B cell (primary cell): ENCODE measurements around the gene PKIB. TPM values are rescaled to one million over a fixed set of nuclear protein-coding genes. Genes with fewer than 3 reads are reported as not detected.

Source experiments
- ATAC-seq: fragments of 200-7000 bp; cut with Tn5 transposase; one replicate; pipeline ENCODE4 v1.10.0; 2021; ENCODE audit warnings: low read depth, mild to moderate bottlenecking, moderate number of reproducible peaks, moderate library complexity
- CTCF ChIA-PET: fragments of 350-600 bp; sonication (Branson Sonifier 250); formaldehyde crosslinking; loops from one replicate; lab custom pipeline; 2021; ENCODE audit warnings: antibody characterized with exemption, inconsistent platforms; lab: Charles Lee
- POLR2A ChIA-PET: fragments of 350-600 bp; sonication (Branson Sonifier 250); formaldehyde crosslinking; loops from one replicate; lab custom pipeline; 2021; ENCODE audit warnings: antibody characterized with exemption; lab: Charles Lee
- DNase-seq: peaks from one replicate; pipeline ENCODE4 v3.0.0; 2013
- H2AFZ ChIP-seq: 2 replicates; pipeline ENCODE4 v1.6.1; 2012; ENCODE audit warnings: mild to moderate bottlenecking, low read depth, low read length; ENCODE audit not compliant: insufficient read depth, poor library complexity, severe bottlenecking
- H3K27ac ChIP-seq, 2 donors: 1 replicate in 1 of 2; 2 replicates in 1 of 2; pipeline ENCODE4 v1.5.1; 2012 to 2013; ENCODE audit warnings: low read length in 2 of 2, mild to moderate bottlenecking in 2 of 2, moderate library complexity in 1 of 2
- H3K27me3 ChIP-seq, 4 experiments: fragments of 200-600 bp in 1 of 4; sonication (generic) in 1 of 4; replicated peaks in 1 of 4; 1 replicate in 2 of 4; 2 replicates in 2 of 4; pipeline versions ENCODE4 v1.6.1 to v1.7.0; 2013 to 2016; ENCODE audit warnings: low read length in 3 of 4, mild to moderate bottlenecking in 2 of 4, mixed read lengths in 1 of 4, moderate library complexity in 1 of 4; ENCODE audit not compliant: insufficient read depth in 4 of 4, control insufficient read depth in 3 of 4; ENCODE audit errors: control extremely low read depth in 1 of 4
- H3K36me3 ChIP-seq, 2 experiments: replicated peaks in 1 of 2; 1 replicate in 1 of 2; 2 replicates in 1 of 2; pipeline versions ENCODE4 v1.6.1 to v1.7.1; 2013; ENCODE audit warnings: low read length in 1 of 2; ENCODE audit not compliant: insufficient read depth in 2 of 2, control insufficient read depth in 1 of 2; ENCODE audit errors: control extremely low read depth in 1 of 2, extremely low read depth in 1 of 2
- H3K4me1 ChIP-seq, 2 donors: fragments of 200-600 bp in 1 of 2; sonication (generic) in 1 of 2; 1 replicate in 1 of 2; 2 replicates in 1 of 2; pipeline versions ENCODE4 v1.5.1 to v1.6.1; 2013 to 2017; ENCODE audit warnings: low read length in 2 of 2; ENCODE audit not compliant: control insufficient read depth in 2 of 2, insufficient read depth in 2 of 2
- H3K4me2 ChIP-seq: replicated peaks from 2 replicates; pipeline ENCODE3; 2012; ENCODE audit warnings: mild to moderate bottlenecking, low read depth, low read length; ENCODE audit not compliant: poor library complexity, severe bottlenecking
- H3K4me3 ChIP-seq, 5 experiments: fragments of 200-600 bp in 1 of 5; sonication (generic) in 1 of 5; 1 replicate in 3 of 5; 2 replicates in 2 of 5; pipeline versions ENCODE4 v1.5.1 to v1.7.0; 2011 to 2016; ENCODE audit warnings: low read length in 4 of 5, mild to moderate bottlenecking in 4 of 5, low read depth in 2 of 5, control low read depth in 1 of 5, moderate library complexity in 1 of 5; ENCODE audit not compliant: insufficient read depth in 1 of 5; ENCODE audit errors: control extremely low read depth in 1 of 5, extremely low read depth in 1 of 5
- H3K79me2 ChIP-seq: fragments of 200-600 bp; sonication (generic); one replicate; pipeline ENCODE4 v1.6.0; 2016; ENCODE audit warnings: low read length; ENCODE audit not compliant: control insufficient read depth, insufficient read depth
- H3K9ac ChIP-seq: fragments of 200-600 bp; sonication (generic); 2 replicates; pipeline ENCODE4 v1.6.1; 2017; ENCODE audit warnings: mild to moderate bottlenecking, low read length, moderate library complexity
- H3K9me3 ChIP-seq, 3 donors: one replicate each; pipeline versions ENCODE4 v1.6.1 to v1.7.1; 2013; ENCODE audit warnings: low read length in 2 of 3; ENCODE audit not compliant: control insufficient read depth in 2 of 3, insufficient read depth in 1 of 3; ENCODE audit errors: control extremely low read depth in 1 of 3
- H4K20me1 ChIP-seq: 2 replicates; pipeline ENCODE4 v1.6.0; 2012; ENCODE audit warnings: mild to moderate bottlenecking, low read length; ENCODE audit not compliant: insufficient read depth, control insufficient read depth, poor library complexity, severe bottlenecking
- H3K27ac Mint-ChIP-seq: one replicate; pipeline ENCODE4 v1.8.0; 2021; ENCODE audit warnings: mixed read lengths
- H3K27me3 Mint-ChIP-seq: one replicate; pipeline ENCODE4 v1.8.0; 2021; ENCODE audit warnings: mixed read lengths
- H3K4me1 Mint-ChIP-seq: one replicate; pipeline ENCODE4 v1.8.0; 2021; ENCODE audit warnings: mixed read lengths
- H3K4me3 Mint-ChIP-seq: one replicate; pipeline ENCODE4 v1.8.0; 2021; ENCODE audit warnings: mixed read lengths
- H3K9me3 Mint-ChIP-seq: one replicate; pipeline ENCODE4 v1.8.0; 2022; ENCODE audit warnings: mixed read lengths; ENCODE audit not compliant: insufficient read depth
- EZH2 ChIP-seq: IDR thresholded peaks from 2 replicates; pipeline ENCODE4 v1.6.1; 2012; ENCODE audit warnings: borderline replicate concordance, low read depth, mild to moderate bottlenecking, moderate library complexity, low read length; ENCODE audit not compliant: insufficient read depth, poor library complexity, severe bottlenecking
- WGBS: methylation state at CpG from one replicate; pipeline ENCODE4 v1.1.5; 2013; ENCODE audit warnings: missing lambda C conversion rate; ENCODE audit not compliant: insufficient coverage; 5-methylcytosine and 5-hydroxymethylcytosine counted together
- intact Hi-C: fragments of 100-400 bp; cut with micrococcal nuclease; formaldehyde crosslinking; loops from one replicate; pipeline ENCODE4 v1.10.0; 2022
- polyA plus RNA-seq: library from polyadenylated mRNA; depleted of rRNA; stranded (reverse); fragments of >200 nt; gene quantifications from 2 replicates; pipeline ENCODE4 v1.2.3, GENCODE V29; 2012
- total RNA-seq, 2 donors: library from RNA; stranded (reverse); fragments of 120-200 nt in 1 of 2; gene quantifications; 1 replicate in 1 of 2; 2 replicates in 1 of 2; pipeline versions ENCODE4 v1.2.3 to v1.2.4, GENCODE V29; 2013 to 2022
- TF ChIP-seq, protein P1 (sequence below): fragments of 200-600 bp; IDR thresholded peaks from one replicate; pipeline ENCODE4 v1.8.0; 2022; ENCODE audit warnings: antibody characterized with exemption, mild to moderate bottlenecking

PKIB gene
- total and polyA plus RNA-seq, 2 donors (not counting 1 experiment from before 2014, with no cell fraction given), result 0.27 to 1.2 TPM

DNA sequence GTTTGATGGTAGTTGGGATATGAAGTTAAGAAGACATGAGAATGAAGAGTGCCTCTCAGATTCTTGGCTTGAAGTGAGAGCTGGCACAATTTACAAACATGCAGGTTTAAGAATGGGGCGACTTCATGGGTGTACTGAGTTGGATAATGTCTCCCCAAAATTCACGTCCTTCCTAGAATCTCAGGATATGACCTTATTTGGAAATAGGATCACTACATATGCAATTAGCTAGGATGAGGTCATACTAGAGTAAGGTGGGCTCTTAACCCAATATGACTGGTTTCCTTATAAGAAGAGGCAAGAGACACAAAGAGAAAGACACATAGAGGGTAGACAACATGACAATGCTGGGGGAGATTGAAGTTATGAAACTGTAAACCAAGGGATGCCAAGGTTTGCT is 5.2 kb downstream of the PKIB start:
- H3K79me2 ChIP-seq, result no peaks in the 10 kb centered on the region
- Mint-ChIP-seq H3K4me3 (no peak overlapping the region), H3K27ac (no peak overlapping the region), H3K27me3 (peaks cover 37% of the 10 kb centered on the region), H3K9me3 (no peaks in the 10 kb centered on the region), H3K4me1 (peaks cover 9% of the 10 kb centered on the region)
- H3K36me3 ChIP-seq, result no peaks in the 10 kb centered on the region
- H4K20me1 ChIP-seq, result no peaks in the 10 kb centered on the region
- no peak for DNase-seq
- no peak for ATAC-seq
- H2AFZ ChIP-seq, result no peak overlapping the region
- H3K4me1 ChIP-seq, result peaks cover 9 to 13% of the 10 kb centered on the region in 2 donors
- H3K27me3 ChIP-seq, result peaks cover 0 to 24% (median 17%) of the 10 kb centered on the region in 4 experiments
- no peak overlapping the region for H3K27ac ChIP-seq
- intact Hi-C loops, result no loop called here
- H3K9me3 ChIP-seq, result peaks cover 0 to 5% (median 0%) of the 10 kb centered on the region in 3 donors
- TF ChIP-seq, protein P1, sequence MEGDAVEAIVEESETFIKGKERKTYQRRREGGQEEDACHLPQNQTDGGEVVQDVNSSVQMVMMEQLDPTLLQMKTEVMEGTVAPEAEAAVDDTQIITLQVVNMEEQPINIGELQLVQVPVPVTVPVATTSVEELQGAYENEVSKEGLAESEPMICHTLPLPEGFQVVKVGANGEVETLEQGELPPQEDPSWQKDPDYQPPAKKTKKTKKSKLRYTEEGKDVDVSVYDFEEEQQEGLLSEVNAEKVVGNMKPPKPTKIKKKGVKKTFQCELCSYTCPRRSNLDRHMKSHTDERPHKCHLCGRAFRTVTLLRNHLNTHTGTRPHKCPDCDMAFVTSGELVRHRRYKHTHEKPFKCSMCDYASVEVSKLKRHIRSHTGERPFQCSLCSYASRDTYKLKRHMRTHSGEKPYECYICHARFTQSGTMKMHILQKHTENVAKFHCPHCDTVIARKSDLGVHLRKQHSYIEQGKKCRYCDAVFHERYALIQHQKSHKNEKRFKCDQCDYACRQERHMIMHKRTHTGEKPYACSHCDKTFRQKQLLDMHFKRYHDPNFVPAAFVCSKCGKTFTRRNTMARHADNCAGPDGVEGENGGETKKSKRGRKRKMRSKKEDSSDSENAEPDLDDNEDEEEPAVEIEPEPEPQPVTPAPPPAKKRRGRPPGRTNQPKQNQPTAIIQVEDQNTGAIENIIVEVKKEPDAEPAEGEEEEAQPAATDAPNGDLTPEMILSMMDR, result no peak
- TF ChIP-seq EZH2, result no peak
- WGBS, result no CpG with 5 or more reads among the region's 2 CpGs
- CTCF ChIA-PET, result no interaction called here
- H3K4me2 ChIP-seq, result no peak overlapping the region
- POLR2A ChIA-PET, result no interaction called here
- H3K9ac ChIP-seq, result no peak overlapping the region
- H3K4me3 ChIP-seq, result no peak overlapping the region

DNA sequence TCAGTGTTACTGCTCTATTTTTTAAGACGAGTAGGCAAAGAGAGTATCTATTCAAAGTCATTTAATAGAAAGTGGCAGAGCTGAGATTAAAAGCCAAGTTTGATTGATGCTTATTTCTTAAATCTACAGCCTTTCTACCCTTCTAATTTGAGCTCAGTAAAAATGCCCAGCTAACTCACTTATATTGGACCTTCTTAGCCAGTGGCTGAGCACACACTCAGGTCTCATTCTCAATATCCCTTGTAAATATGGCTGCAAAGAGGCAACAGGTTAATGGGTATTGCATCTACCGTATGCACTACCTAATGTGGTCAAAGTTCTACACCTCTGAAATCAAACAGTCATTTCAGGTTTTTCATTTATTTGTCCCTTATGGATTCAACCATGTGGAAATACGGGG is 6.7 kb downstream of the PKIB start:
- H3K27me3 Mint-ChIP-seq, result peaks cover 31% of the 10 kb centered on the region
- H3K9me3 Mint-ChIP-seq, result no peaks in the 10 kb centered on the region

More for the DNA sequence above, 6.7 kb downstream of the PKIB start:
- H3K27me3 ChIP-seq, result peaks cover 0 to 12% (median 6%) of the 10 kb centered on the region in 4 experiments
- H4K20me1 ChIP-seq, result no peaks in the 10 kb centered on the region
- TF ChIP-seq, protein P1, result no peak
- TF ChIP-seq EZH2, result no peak
- no peak overlapping the region for H3K4me2 ChIP-seq
- H3K9me3 ChIP-seq, result no peaks in the 10 kb centered on the region
- no peak overlapping the region for H3K9ac ChIP-seq
- H3K4me1 Mint-ChIP-seq, result no peaks in the 10 kb centered on the region
- no peak overlapping the region for H3K4me3 Mint-ChIP-seq
- no peak overlapping the region for H3K4me3 ChIP-seq
- CTCF ChIA-PET, result no interaction called here
- intact Hi-C loops, result no loop called here
- no peaks in the 10 kb centered on the region for H3K36me3 ChIP-seq
- POLR2A ChIA-PET, result no interaction called here
- WGBS, result 60% methylated on average over 1 of the region's 3 CpGs
- H2AFZ ChIP-seq, result no peak overlapping the region
- DNase-seq (no peak), ATAC-seq (no peak)
- H3K4me1 ChIP-seq, result no peaks in the 10 kb centered on the region
- no peak overlapping the region for H3K27ac ChIP-seq
- H3K79me2 ChIP-seq, result no peaks in the 10 kb centered on the region
- H3K27ac Mint-ChIP-seq, result no peak overlapping the region
